Tibial nerve (tissue), 4 donors: Measurements from ENCODE around the gene GPC5. TPM values are rescaled to one million over a fixed set of nuclear protein-coding genes. Genes with fewer than 3 reads are reported as not detected.

Experiments
- DNase-seq, 2 donors: peaks; one replicate each; pipeline ENCODE4 v3.0.0-alpha.2; 2019; ENCODE audit warnings: low spot score in 2 of 2
- H3K27ac ChIP-seq, 4 donors: fragments of 200-600 bp; sonication (generic) in 3 of 4; one replicate each; pipeline ENCODE4 v1.5.1; 2017 to 2019; ENCODE audit warnings: mild to moderate bottlenecking in 1 of 4
- H3K27me3 ChIP-seq, 2 donors: fragments of 200-600 bp; sonication (generic) in 1 of 2; one replicate each; pipeline versions ENCODE4 v1.5.1 to v1.6.0; 2017 to 2019
- H3K36me3 ChIP-seq, 3 donors: fragments of 200-600 bp; sonication (generic); one replicate each; pipeline ENCODE4 v1.5.1; 2018 to 2019
- H3K4me1 ChIP-seq, 4 donors: fragments of 200-600 bp; sonication (generic) in 3 of 4; one replicate each; pipeline ENCODE4 v1.5.1; 2017 to 2019
- H3K4me3 ChIP-seq, 4 donors: fragments of 200-600 bp; sonication (generic) in 3 of 4; one replicate each; pipeline ENCODE4 v1.5.1; 2017 to 2019; ENCODE audit warnings: mild to moderate bottlenecking in 1 of 4, moderate library complexity in 1 of 4
- H3K9me3 ChIP-seq, 4 donors: fragments of 200-600 bp; sonication (generic) in 3 of 4; one replicate each; pipeline ENCODE4 v1.5.1; 2017 to 2019
- EP300 ChIP-seq, 2 donors: sonication (generic); formaldehyde crosslinking; IDR thresholded peaks; one replicate each; pipeline ENCODE4 v1.6.1; 2017; ENCODE audit warnings: antibody characterized with exemption in 2 of 2, mild to moderate bottlenecking in 1 of 2
- POLR2A ChIP-seq, 2 donors: fragments of 450-650 bp; IDR thresholded peaks; one replicate each; pipeline ENCODE4 v1.6.1; 2017; ENCODE audit warnings: antibody characterized with exemption in 2 of 2, mild to moderate bottlenecking in 2 of 2, moderate library complexity in 2 of 2
- WGBS, 2 donors: methylation state at CpG; one replicate each; pipeline ENCODE4 v1.1.5; 2018; 5-methylcytosine and 5-hydroxymethylcytosine counted together
- total RNA-seq, 4 donors: library from RNA; depleted of rRNA; stranded (reverse); fragments of >200 nt; gene quantifications; one replicate each; pipeline ENCODE4 v1.1.0, GENCODE V29; 2016
- TF ChIP-seq, protein P1 (sequence below), 5 experiments: fragments of 200-600 bp in 3 of 5; fragments of 450-650 bp in 2 of 5; sonication (generic) in 3 of 5; IDR thresholded peaks; one replicate each; pipeline ENCODE4 v1.5.1; 2016 to 2019; ENCODE audit warnings: antibody characterized with exemption in 5 of 5, mild to moderate bottlenecking in 3 of 5, moderate library complexity in 2 of 5

Gene GPC5
- total RNA-seq, 4 donors from 2014 or later = 3.7 to 5.7 (median 4.2) TPM; not detected in 1

DNA sequence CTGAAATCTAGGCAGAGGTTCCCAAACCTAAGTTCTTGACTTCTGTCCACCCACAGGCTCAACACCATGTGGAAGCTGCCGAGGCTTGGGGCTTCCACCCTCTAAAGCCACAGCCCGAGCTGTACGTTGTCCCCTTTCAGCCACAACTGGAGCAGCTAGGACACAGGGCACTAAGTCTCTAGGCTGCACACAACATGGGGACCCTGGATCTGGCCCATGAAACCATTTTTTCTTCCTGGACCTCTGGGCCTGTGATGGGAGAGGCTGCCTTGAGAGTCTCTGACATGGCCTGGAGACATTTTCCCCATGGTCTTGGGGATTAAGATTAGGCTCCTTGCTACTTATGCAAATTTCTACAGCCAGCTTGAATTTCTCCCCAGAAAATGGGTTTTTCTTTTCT, 118.4 kb downstream of the GPC5 start:
- WGBS, 2 donors = 74 to 86% methylated on average over 3 of the region's 3 CpGs
- no peak for DNase-seq
- Histone ChIP-seq H3K4me1 (no peaks in the 10 kb centered on the region), H3K27ac (no peak overlapping the region), H3K36me3 (no peaks in the 10 kb centered on the region), H3K9me3 (peaks cover 0 to 7% (median 0%) of the 10 kb centered on the region in 4 donors), H3K27me3 (no peaks in the 10 kb centered on the region), H3K4me3 (no peak overlapping the region)
- TF ChIP-seq POLR2A (IDR thresholded peaks at IDR 0.05) (no peak), EP300 (IDR thresholded peaks at IDR 0.05) (no peak)
- TF ChIP-seq, protein P1, sequence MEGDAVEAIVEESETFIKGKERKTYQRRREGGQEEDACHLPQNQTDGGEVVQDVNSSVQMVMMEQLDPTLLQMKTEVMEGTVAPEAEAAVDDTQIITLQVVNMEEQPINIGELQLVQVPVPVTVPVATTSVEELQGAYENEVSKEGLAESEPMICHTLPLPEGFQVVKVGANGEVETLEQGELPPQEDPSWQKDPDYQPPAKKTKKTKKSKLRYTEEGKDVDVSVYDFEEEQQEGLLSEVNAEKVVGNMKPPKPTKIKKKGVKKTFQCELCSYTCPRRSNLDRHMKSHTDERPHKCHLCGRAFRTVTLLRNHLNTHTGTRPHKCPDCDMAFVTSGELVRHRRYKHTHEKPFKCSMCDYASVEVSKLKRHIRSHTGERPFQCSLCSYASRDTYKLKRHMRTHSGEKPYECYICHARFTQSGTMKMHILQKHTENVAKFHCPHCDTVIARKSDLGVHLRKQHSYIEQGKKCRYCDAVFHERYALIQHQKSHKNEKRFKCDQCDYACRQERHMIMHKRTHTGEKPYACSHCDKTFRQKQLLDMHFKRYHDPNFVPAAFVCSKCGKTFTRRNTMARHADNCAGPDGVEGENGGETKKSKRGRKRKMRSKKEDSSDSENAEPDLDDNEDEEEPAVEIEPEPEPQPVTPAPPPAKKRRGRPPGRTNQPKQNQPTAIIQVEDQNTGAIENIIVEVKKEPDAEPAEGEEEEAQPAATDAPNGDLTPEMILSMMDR (IDR thresholded peaks at IDR 0.05) = no peak

DNA sequence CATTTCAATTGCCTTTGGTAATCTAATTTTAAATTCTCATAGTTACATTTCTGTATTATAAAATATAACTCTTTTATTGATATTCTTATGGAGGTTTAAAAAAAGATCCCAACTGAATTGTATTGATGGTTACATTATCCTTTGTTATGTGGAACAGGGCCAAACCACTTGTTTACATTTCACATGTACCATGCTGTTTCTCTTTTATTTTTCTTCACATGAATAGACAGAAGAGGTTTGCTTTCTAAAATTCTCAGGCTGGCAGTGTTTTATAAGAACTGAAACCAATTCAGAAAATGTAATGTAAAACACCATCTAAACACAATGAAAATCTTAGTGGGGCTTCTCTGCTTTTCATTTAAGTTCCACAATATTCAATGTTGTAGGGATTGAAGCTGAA, 122.5 kb downstream of the GPC5 start:
- Histone ChIP-seq H3K4me3 (no peak overlapping the region), H3K36me3 (no peaks in the 10 kb centered on the region), H3K27me3 (no peaks in the 10 kb centered on the region), H3K4me1 (no peaks in the 10 kb centered on the region), H3K27ac (no peak overlapping the region), H3K9me3 (peaks cover 0 to 7% (median 0%) of the 10 kb centered on the region in 4 donors)
- TF ChIP-seq EP300 (IDR thresholded peaks at IDR 0.05) (no peak), POLR2A (IDR thresholded peaks at IDR 0.05) (no peak)
- TF ChIP-seq, protein P1 (IDR thresholded peaks at IDR 0.05) = no peak
- no peak for DNase-seq

DNA sequence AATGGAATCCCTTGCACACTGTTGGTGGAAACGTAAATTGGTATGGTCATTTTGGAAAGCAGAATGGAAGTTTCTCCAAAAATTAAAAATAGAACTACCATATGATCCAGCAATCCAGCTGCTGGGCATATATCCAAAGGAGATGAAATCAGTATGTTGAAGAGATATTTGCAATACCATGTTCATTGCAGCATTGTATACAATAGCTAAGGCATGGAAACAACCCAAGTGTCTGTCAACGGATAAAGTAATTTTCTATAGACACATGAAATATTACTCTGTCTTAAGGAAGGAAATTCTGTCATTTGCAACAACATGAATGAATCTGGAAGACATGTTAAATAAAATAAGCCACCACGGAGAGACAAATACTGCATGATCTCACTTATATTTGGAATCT, 124.7 kb downstream of the GPC5 start:
- no peak overlapping the region for H3K4me3 ChIP-seq
- H3K27ac ChIP-seq = no peak overlapping the region
- H3K27me3 ChIP-seq = no peaks in the 10 kb centered on the region
- H3K36me3 ChIP-seq = no peaks in the 10 kb centered on the region
- WGBS, 2 donors = 59 to 63% methylated on average over 3 of the region's 3 CpGs
- no peaks in the 10 kb centered on the region for H3K4me1 ChIP-seq
- TF ChIP-seq POLR2A (IDR thresholded peaks at IDR 0.05) (no peak), EP300 (IDR thresholded peaks at IDR 0.05) (no peak)
- TF ChIP-seq, protein P1 (IDR thresholded peaks at IDR 0.05) = no peak
- DNase-seq = no peak
- no peaks in the 10 kb centered on the region for H3K9me3 ChIP-seq

DNA sequence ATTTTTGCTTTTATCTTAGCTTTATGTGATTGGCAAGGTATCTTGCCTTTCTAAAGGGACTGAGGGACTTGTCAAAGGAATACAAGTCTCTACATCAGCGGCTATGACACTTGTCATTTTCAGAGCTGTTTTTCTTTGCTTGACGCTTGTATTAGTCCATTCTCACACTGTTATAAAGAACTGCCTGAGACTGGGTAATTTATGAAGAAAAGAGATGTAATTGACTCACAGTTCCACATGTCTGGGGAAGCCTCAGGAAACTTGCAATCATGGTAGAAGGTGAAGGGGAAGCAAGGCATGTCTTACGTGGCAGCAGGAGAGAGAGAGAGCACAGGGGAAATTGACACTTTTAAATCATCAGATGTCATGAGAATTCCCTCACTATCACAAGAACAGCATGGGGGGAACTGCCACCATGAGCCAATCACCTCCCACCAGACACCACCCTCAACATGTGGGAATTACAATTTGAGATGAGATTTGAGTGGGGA, 128.2 kb downstream of the GPC5 start:
- WGBS, 2 donors = 86 to 91% methylated on average over 3 of the region's 3 CpGs

DNA sequence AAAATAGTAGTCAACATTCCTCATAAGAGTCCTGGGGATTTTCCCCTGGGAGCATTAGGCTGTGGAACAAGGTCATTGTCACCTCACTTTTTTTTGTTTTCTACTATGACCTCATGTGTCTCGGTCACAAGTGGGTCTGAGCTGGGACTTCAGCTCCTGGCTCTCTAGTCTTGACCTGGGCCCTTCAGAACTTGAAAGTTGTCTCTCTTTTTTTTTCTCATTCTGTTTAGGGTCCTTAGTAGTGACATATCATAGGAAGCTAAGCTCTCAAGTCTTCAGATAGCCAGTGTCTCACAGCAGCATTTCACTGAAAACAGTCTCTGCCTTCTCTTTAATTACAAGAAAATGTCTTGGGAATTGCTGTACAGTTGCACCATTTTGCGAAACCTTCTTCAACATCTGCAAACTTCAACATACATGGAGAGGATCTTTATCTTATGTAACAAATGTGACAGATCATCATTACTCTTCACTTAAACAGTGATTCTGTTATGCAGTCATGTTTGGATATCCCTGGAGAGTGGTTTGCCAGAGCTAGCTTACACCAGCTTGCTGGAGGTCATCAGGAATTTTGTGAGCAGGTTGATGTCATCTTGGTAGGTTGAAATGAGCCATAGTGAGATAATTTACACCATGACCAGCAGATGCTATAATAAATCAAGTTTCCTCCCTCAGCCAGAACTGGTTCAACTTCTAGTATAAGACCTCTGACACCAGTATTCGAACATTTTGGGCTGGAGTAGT, 131.5 kb downstream of the GPC5 start:
- no peaks in the 10 kb centered on the region for H3K4me1 ChIP-seq
- H3K4me3 ChIP-seq = no peak overlapping the region
- no peak overlapping the region for H3K27ac ChIP-seq
- H3K27me3 ChIP-seq = no peaks in the 10 kb centered on the region
- H3K9me3 ChIP-seq = no peaks in the 10 kb centered on the region
- DNase-seq = no peak
- TF ChIP-seq EP300 (IDR thresholded peaks at IDR 0.05) (no peak), POLR2A (IDR thresholded peaks at IDR 0.05) (no peak)
- TF ChIP-seq, protein P1 (IDR thresholded peaks at IDR 0.05) = no peak
- H3K36me3 ChIP-seq = no peaks in the 10 kb centered on the region
- WGBS, 2 donors = 76 to 81% methylated on average over 3 of the region's 3 CpGs

More for the DNA sequence above, 128.2 kb downstream of the GPC5 start:
- Histone ChIP-seq H3K36me3 (no peaks in the 10 kb centered on the region), H3K9me3 (no peaks in the 10 kb centered on the region), H3K4me3 (no peak overlapping the region), H3K4me1 (no peaks in the 10 kb centered on the region), H3K27ac (no peak overlapping the region), H3K27me3 (no peaks in the 10 kb centered on the region)
- no peak for DNase-seq
- TF ChIP-seq EP300 (IDR thresholded peaks at IDR 0.05) (no peak), POLR2A (IDR thresholded peaks at IDR 0.05) (no peak)
- TF ChIP-seq, protein P1 (IDR thresholded peaks at IDR 0.05) = no peak
